ENCODE results near the gene ZHX3. TPM values are rescaled to one million over a fixed set of nuclear protein-coding genes. Genes with fewer than 3 reads are reported as not detected.

Gene ZHX3
- 13.9 to 18.3 TPM (median 17.6 TPM) in 3 replicates for total RNA-seq

- peak; percentile 97 for DNase-seq (ENCODE audit: low spot score in 2 of 2, unreplicated experiment in 2 of 2)
- peak within 1 kb of the TSS; percentile 79 for H3K4me3 Mint-ChIP-seq
- peaks cover 4% of the 10 kb centered on the region for H3K27me3 Mint-ChIP-seq (ENCODE audit: low read depth)
- no peaks in the 10 kb centered on the region for H3K36me3 Mint-ChIP-seq
- TF ChIP-seq CTCF (IDR thresholded peaks at IDR 0.05; ENCODE audit: unreplicated experiment): no peak
- peaks cover 14% of the 10 kb centered on the region for H3K4me1 Mint-ChIP-seq
- H3K9me3 Mint-ChIP-seq: no peaks in the 10 kb centered on the region
- peak within 1 kb of the TSS; percentile 65 for H3K27ac Mint-ChIP-seq
Measured at GRCh38 chr20:41317546-41318270, at the start of gene ZHX3. TSS of gene ZHX3 (minus strand) at chr20:41317731. CDS start at chr20:41204916, 112,815 bp downstream.

- Mint-ChIP-seq H3K27me3 (ENCODE audit: low read depth) (peaks cover 44% of the 10 kb centered on the region), H3K9me3 (peaks cover 5% of the 10 kb centered on the region), H3K36me3 (peaks cover 6% of the 10 kb centered on the region), H3K4me1 (peaks cover 10% of the 10 kb centered on the region), H3K4me3 (peak overlapping the region; percentile 68), H3K27ac (no peak overlapping the region)
- no peak for TF ChIP-seq CTCF (IDR thresholded peaks at IDR 0.05; ENCODE audit: unreplicated experiment)
- no peak for DNase-seq (ENCODE audit: low spot score in 2 of 2, unreplicated experiment in 2 of 2)
Measured at GRCh38 chr20:41367393-41367695, 49.8 kb upstream of the ZHX3 start.

- H3K36me3 Mint-ChIP-seq: peaks cover 6% of the 10 kb centered on the region
- peak in 1 of 2 experiments; percentile 66 for DNase-seq (ENCODE audit: low spot score in 2 of 2, unreplicated experiment in 2 of 2)
- TF ChIP-seq CTCF (IDR thresholded peaks at IDR 0.05; ENCODE audit: unreplicated experiment): no peak
- peaks cover 10% of the 10 kb centered on the region for H3K4me1 Mint-ChIP-seq
- no peak within 1 kb of the TSS for H3K27ac Mint-ChIP-seq
- H3K9me3 Mint-ChIP-seq: peaks cover 5% of the 10 kb centered on the region
- peak within 1 kb of the TSS; percentile 68 for H3K4me3 Mint-ChIP-seq
- peaks cover 44% of the 10 kb centered on the region for H3K27me3 Mint-ChIP-seq (ENCODE audit: low read depth)
Measured at GRCh38 chr20:41366546-41367392, 49.2 kb upstream of the ZHX3 start, which contains the start of gene EMILIN3. TSS of gene EMILIN3 (minus strand) at chr20:41366818. CDS start at chr20:41366634, 184 bp downstream.

- Mint-ChIP-seq H3K27me3 (ENCODE audit: low read depth) (peaks cover 44% of the 10 kb centered on the region), H3K9me3 (no peaks in the 10 kb centered on the region), H3K4me1 (peaks cover 10% of the 10 kb centered on the region), H3K36me3 (no peaks in the 10 kb centered on the region), H3K27ac (no peak overlapping the region), H3K4me3 (peak overlapping the region; percentile 49)
- TF ChIP-seq CTCF (IDR thresholded peaks at IDR 0.05; ENCODE audit: unreplicated experiment): no peak
- DNase-seq (ENCODE audit: low spot score in 2 of 2, unreplicated experiment in 2 of 2): no peak
Measured at GRCh38 chr20:41365777-41366545, 48.4 kb upstream of the ZHX3 start.

- Mint-ChIP-seq H3K27me3 (ENCODE audit: low read depth) (peaks cover 44% of the 10 kb centered on the region), H3K4me1 (peaks cover 10% of the 10 kb centered on the region), H3K4me3 (peak overlapping the region; percentile 49), H3K27ac (no peak overlapping the region), H3K36me3 (no peaks in the 10 kb centered on the region), H3K9me3 (no peaks in the 10 kb centered on the region)
- TF ChIP-seq CTCF (IDR thresholded peaks at IDR 0.05; ENCODE audit: unreplicated experiment): no peak
- DNase-seq (ENCODE audit: low spot score in 2 of 2, unreplicated experiment in 2 of 2): no peak
Measured at GRCh38 chr20:41364967-41365765, 47.6 kb upstream of the ZHX3 start.
